ENCODE measurements around the gene ANXA5. TPM values are rescaled to one million over a fixed set of nuclear protein-coding genes. Genes with fewer than 3 reads are reported as not detected.

Gene ANXA5
- polyA plus RNA-seq, 1 of the 3 experiments (the other 2 are of a cell fraction), result 379 TPM

DNA sequence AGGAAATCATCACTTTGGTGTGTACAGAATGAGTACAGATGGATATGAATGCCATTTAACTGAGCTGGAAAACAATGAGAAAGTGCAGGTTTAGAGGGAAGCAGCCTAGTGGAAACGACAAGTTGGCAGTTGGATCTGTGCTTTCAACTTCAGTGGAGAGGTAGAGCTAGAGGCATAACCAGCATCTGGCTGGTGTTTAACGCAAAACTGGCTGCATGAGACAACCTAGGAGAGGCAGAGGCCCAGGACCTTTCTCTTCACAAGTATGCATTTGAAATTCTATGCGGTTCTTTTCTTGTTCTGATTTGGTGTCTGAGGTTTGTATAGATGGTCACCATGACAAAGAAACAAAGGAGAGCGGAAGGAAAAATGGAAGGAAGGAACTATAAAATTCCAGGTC is 63.1 kb downstream of the ANXA5 start (continued):
- no peak for TF ChIP-seq REST (IDR thresholded peaks at IDR 0.05; ENCODE audit: low read depth, low read length)
- no peak for TF ChIP-seq CHD2 (IDR thresholded peaks at IDR 0.05; ENCODE audit: low read length, partially characterized antibody)
- no peak for TF ChIP-seq MXI1 (IDR thresholded peaks at IDR 0.05; ENCODE audit: low read depth, low read length)
- TF ChIP-seq RXRA (IDR thresholded peaks at IDR 0.05; ENCODE audit: borderline replicate concordance, low read depth), result no peak

GRCh38 chr4:121632636-121633035 is 64.1 kb downstream of the ANXA5 start:
- no peak for DNase-seq
- POLR2A ChIA-PET, result no interaction called here
- H3K4me3 ChIP-seq (ENCODE audit: low read depth in 2 of 2, low read length in 1 of 2), result no peak overlapping the region

More at GRCh38 chr4:121632636-121633035, 64.1 kb downstream of the ANXA5 start:
- H3K27me3 ChIP-seq (ENCODE audit: insufficient read depth), result peaks cover 11% of the 10 kb centered on the region; the same call in 1 of the 2 replicates
- H3F3A ChIP-seq (replicated peaks; ENCODE audit: insufficient read depth), result no peaks in the 10 kb centered on the region
- TF ChIP-seq USF1 (IDR thresholded peaks at IDR 0.05; ENCODE audit: borderline replicate concordance, low read depth) (no peak), YY1 (IDR thresholded peaks at IDR 0.05; ENCODE audit: low read depth) (no peak), GABPA (IDR thresholded peaks at IDR 0.05; ENCODE audit: low read depth) (no peak), ZBTB33 (IDR thresholded peaks at IDR 0.05; ENCODE audit: borderline replicate concordance, low read depth) (no peak), RFX5 (IDR thresholded peaks at IDR 0.05; ENCODE audit: low read length) (no peak), REST (IDR thresholded peaks at IDR 0.05; ENCODE audit: low read depth, low read length) (no peak), CHD2 (IDR thresholded peaks at IDR 0.05; ENCODE audit: low read length, partially characterized antibody) (no peak), POLR2AphosphoS5 (IDR thresholded peaks at IDR 0.05; ENCODE audit: low read depth, low read length) (no peak), FOSL2 (IDR thresholded peaks at IDR 0.05; ENCODE audit: borderline replicate concordance, low read depth) (no peak), SMC3 (IDR thresholded peaks at IDR 0.05; ENCODE audit: low read depth, low read length) (no peak), MAX (IDR thresholded peaks at IDR 0.05; ENCODE audit: low read depth) (no peak), EZH2phosphoT487 (IDR thresholded peaks at IDR 0.05; ENCODE audit: borderline replicate concordance, low read depth) (no peak)
- 51% methylated on average over 9 of the region's 9 CpGs for whole genome bisulfite sequencing (ENCODE audit: low lambda C conversion rate)
- H3K4me2 ChIP-seq, result no peak overlapping the region
- H2AFZ ChIP-seq (ENCODE audit: low read depth), result no peak overlapping the region
- H3K9ac ChIP-seq, result no peak overlapping the region
- H3K9me2 ChIP-seq, result no peaks in the 10 kb centered on the region
- no peaks in the 10 kb centered on the region for H3K9me3 ChIP-seq
- no peaks in the 10 kb centered on the region for H3K79me2 ChIP-seq (ENCODE audit: insufficient read depth)
- no peaks in the 10 kb centered on the region for H3K36me3 ChIP-seq (replicated peaks in 1 of 2; ENCODE audit: control insufficient read depth in 1 of 2, insufficient read depth in 2 of 2, low read length in 1 of 2)
- CTCF ChIA-PET, result no interaction called here
- no peak overlapping the region for H3K27ac ChIP-seq (ENCODE audit: low read depth in 2 of 2, low read length in 1 of 2)
- H4K20me1 ChIP-seq (ENCODE audit: insufficient read depth), result no peaks in the 10 kb centered on the region
- H3K4me1 ChIP-seq (ENCODE audit: control insufficient read depth in 1 of 2, insufficient read depth in 2 of 2, low read depth in 1 of 2, low read length in 1 of 2), result no peaks in the 10 kb centered on the region
